UCSD-AML1 (cell line): ENCODE measurements around the gene MRPS18C.
A peak's percentile ranks its signal among the peaks of the same experiment; 100 is the strongest.

ENCODE experiments used
- DNase-seq: peaks from one replicate; lab custom pipeline; 2025; ENCODE audit not compliant: unreplicated experiment; lab: John Stamatoyannopoulos, UW

Gene MRPS18C

GRCh38 chr4:83455281-83456183 lies at the start of gene MRPS18C, which contains the start of gene HELQ:
TSS of gene MRPS18C (plus strand) at chr4:83456058. CDS start at chr4:83456078, 20 bp downstream.
TSS of gene HELQ (minus strand) at chr4:83455823. CDS start at chr4:83455693, 130 bp downstream.
- DNase-seq = peak; percentile 97

DNA sequence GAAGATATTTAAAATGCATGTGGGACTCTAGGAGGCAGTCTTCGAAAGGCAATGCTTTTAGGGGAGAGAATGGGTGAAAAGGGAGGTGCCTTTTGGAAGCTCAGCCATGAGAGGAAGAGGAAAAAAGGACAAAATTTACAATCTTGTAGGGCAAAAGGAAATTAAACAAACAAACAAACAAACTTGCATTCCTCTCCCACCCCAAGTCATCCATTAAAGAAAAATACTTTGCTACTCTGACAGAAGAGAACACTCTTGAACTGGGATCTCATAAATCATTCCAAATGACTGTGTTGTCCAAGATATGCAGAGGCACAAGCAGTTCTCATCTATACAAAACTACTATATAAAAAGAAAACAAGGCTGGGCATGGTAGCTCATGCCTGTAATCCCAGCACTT lies 47.0 kb upstream of the MRPS18C start:
- no peak for DNase-seq

DNA sequence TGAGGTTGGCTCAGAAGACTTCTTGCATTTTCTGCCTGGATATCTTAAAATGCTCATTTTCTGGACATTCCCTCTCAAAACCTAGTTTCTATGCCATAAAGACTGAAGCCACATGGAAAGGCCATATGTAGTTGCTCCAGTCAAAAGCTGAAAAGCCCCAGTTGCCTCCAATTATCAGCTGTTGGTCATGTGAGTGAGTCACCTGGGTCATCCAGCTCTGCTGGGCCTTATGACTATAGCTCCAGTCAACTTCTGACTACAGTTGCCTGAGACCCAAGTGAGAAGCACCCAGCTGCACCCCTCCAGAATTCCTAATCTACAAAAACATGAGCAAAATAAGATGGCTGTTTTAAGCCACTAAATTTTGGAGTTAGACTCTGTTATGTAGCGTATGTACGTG lies 42.2 kb upstream of the MRPS18C start:
- no peak for DNase-seq

GRCh38 chr4:83417566-83417965 lies 38.3 kb upstream of the MRPS18C start:
- no peak for DNase-seq

GRCh38 chr4:83418211-83418610 lies 37.6 kb upstream of the MRPS18C start:
- no peak for DNase-seq

DNA sequence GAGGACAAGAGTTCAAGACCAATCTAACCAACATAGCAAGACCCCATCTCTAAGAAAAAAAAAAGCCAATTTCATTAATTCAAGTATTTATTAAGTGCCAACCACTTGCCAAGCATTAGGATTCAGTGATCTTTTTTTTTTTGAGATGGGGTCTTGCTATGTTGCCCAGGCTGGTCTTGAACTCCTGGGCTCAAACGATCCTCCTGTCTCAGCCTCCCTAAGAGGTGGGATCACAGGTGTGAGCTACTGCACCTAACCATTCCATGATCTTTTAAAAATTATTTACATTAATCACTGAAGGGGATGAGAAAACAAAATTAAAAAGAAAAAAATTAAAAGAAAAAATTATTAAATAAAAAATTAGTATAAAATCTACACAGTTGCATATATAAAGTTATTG lies 24.7 kb upstream of the MRPS18C start:
- no peak for DNase-seq

DNA sequence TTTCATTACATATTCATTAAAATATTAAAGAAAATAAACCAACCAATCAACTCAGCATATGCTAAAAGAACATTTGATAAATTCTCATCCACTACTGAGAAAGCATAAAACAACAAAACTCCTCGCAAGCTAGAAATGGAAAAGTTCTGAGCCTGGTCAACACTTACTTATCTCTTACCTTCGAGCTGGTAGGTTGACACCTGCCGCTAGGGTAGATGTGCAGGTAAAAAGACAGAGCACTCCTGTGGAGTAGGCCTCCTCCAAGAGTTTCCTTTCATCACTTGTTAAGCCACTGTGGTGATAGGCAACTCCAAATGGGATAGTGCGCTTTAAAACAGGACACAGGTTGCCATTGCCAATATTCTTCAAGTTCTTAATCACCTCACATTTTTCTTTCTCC lies 19.2 kb upstream of the MRPS18C start:
- DNase-seq = no peak

- DNase-seq = no peak
Observed at GRCh38 chr4:83438719-83439118, 17.1 kb upstream of the MRPS18C start.

DNA sequence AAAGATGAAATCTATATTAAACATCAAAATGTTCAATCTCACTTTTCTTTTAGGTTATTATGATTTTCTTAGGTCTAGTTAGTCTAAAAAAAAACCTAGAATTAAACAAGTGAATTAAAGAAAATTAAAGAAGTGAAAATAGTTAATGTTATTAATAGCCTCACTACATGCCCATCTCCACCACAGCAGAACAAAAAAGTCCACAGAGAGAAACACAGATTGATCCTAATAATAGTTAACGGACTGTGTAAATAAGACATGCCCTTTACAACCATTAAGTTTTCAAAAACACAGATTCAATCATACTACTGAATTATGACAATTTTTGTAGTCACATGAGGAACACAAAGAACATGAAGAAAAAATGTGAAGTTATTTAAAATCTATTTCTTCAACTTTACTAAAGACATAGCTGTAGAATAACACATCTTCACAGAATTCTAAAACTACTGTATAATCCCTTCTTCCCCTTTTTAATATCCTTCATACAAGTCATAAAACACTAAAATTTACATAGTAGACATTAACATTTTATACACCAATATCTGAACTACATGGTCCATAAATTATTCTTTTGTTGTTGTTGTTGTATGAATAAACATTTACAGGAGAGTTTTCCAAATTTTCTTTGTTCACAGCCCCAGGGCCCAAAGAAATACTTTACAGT lies 15.6 kb upstream of the MRPS18C start:
- DNase-seq = no peak

DNA sequence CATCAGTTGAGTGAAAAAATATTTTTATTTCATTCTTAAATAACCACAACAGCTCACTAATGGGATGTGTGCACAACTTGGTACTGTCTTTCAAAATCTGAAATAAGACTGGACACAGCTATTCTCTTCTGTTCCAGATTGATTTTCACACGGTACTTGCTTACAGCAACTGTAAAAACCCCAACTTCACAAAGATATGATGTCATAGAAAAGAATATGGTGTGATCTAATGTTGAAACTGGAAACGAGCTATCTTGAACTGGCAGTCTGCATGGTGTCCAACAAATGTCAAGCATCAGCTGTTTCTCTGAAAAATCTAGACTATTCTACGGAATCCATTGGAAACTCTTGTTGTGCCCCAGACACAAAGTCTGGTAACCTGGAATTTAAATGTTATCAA lies 15.0 kb upstream of the MRPS18C start:
- no peak for DNase-seq

DNA sequence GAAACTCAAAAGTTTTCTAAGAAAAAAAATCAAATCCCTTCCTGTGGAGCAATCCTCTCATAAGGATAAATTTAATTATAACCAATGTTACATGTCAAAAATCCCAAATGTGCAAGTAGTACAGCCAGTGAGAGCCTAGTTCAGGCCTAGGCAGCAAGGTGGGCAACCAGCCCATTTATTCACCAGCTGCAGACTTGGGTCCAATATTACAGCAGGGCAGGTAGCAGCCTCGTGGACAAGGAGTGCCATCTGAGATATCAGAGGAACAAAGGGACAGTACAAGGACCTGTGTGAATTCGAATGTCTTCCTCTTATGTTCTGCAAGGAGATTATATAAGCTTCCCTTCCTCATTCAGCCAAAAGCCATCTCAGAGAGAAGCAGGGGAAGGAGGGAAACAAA lies 6.8 kb upstream of the MRPS18C start:
- DNase-seq = no peak

GRCh38 chr4:83454686-83455085 lies 1.2 kb upstream of the MRPS18C start:
- DNase-seq = no peak

GRCh38 chr4:83456184-83456501 lies 285 bp downstream of the MRPS18C start:
- no peak for DNase-seq

GRCh38 chr4:83473423-83473822 lies 17.6 kb downstream of the MRPS18C start:
- DNase-seq = no peak

DNA sequence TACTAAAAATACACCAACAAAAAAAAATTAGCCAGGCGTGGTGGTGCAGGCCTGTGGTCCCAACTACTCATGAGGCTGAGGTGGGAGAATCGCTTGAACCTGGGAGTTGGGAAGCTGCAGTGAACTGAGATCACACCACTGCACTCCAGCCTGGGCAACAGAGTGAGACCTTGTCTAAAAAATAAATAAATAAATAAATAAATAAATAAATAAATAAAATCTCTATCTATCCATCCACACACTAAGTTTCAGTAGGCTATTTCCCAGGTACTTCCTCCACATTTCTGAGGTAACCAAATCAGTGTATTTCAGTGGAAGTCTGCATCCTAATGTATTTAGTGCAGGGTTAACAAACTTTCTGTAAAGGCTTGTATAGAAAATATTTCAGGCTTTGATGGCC lies 18.1 kb downstream of the MRPS18C start:
- no peak for DNase-seq

DNA sequence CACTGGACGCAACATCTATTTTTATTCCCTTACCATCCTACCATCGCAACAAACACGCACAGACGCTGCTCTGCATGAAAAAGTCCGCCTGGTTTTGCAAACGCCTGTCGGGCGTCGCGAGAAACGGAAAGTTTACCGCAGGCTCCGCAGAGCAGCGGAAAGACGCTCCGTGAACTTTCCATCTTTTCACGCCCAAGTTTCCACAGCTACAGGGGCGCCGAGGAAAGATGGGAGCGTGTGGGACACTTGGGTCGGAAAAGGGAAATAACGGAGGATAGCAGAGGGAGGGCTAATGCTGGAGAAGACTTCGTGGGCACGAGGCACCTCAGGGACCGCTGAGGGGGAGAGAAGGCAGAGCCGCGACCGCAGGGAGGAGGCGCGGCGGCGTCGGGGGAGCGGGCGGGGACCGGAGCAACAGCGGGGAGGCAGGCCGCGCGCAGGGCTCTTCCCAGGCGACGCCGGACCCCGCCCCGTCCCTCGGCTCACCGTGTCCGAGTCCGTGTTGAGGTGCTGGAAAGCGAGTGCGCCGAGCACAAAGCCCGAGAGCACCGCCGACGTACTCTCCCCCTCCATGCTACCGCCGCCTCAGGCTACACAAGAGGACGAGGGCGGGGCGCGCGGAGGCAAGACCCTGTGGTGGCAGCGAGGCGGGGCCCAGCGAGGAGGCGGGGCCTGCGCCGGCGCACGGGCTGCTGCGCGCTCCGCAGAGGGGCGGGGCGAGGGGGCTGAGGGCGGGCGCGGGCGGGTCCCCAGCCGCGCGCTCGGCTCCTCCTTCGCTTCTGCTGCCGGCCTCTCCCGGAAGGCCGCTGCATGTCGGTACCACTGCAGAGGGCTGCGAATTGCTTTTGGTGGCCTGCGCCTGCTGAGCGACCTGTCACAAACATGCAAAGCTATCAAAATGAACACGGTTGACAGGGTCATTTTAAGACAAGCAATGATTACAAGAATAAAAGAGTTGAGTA lies 28.9 kb downstream of the MRPS18C start, which contains the start of gene ABRAXAS1:
Gene ABRAXAS1, minus strand, starts transcription at position 601 of the 962 bp plus-strand sequence. Its CDS starts 28 bp downstream, at position 573.
- peak; percentile 96 for DNase-seq

DNA sequence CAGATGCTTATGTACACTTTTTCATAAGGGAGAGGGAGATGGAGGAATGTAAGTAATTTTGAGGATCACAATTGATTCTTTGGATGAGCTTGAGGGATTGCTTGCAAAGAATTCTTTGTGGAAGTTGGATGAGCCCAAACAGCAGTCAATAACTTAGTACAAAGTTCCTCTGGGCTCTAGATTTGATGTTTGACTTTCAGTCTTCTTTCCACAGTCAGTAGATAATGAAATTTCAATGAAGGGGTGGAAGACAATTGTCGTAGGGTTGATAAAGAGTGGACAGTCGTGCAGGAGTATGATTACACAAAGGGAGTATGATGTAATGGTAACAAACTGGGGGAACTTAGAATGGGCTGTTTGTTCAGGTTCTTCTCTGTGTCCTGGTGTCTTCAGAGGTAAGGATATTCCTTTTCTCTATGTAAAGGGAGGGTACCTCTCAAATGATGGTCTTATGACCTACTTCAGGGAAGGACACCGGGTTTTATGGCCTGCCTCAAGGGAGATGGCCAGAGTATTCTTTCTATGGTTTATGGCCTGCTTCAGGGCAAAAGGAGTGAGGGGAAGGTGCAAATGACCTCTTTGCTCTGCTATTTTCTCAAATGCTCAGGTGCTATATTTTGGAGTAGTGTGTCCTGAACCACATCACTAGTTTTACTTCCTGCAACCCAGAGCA lies 30.7 kb downstream of the MRPS18C start:
- DNase-seq = no peak

- peak; percentile 13 for DNase-seq
Observed at GRCh38 chr4:83489711-83490326, 34.0 kb downstream of the MRPS18C start.

DNA sequence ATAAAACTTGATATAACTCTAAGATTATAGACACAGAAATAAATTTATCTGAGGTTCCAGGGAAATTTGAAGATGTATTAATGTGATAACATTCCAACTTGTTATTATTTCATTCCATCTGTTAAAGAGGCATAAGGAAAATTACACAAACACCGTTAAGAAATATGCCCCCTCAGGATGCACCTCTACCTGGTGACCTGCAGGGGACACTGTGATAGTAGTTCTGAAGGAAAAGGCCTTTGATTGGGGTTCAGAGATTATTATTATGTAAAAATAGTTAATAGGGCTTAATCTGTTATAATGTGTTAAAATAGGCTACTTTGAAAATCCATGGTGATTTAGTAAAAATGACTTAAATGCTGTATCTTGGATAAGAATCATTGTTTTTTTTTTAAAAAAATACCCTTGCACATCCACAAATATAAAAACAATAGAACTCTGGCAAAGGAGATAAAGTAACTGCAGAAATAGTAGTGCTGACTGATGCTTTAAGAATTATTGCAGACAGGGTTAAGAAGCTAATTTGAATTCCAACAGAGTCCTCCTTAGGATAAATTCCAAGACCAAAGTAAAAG lies 35.1 kb downstream of the MRPS18C start:
- no peak for DNase-seq
